ENCODE results near the gene CLN6.

DNA sequence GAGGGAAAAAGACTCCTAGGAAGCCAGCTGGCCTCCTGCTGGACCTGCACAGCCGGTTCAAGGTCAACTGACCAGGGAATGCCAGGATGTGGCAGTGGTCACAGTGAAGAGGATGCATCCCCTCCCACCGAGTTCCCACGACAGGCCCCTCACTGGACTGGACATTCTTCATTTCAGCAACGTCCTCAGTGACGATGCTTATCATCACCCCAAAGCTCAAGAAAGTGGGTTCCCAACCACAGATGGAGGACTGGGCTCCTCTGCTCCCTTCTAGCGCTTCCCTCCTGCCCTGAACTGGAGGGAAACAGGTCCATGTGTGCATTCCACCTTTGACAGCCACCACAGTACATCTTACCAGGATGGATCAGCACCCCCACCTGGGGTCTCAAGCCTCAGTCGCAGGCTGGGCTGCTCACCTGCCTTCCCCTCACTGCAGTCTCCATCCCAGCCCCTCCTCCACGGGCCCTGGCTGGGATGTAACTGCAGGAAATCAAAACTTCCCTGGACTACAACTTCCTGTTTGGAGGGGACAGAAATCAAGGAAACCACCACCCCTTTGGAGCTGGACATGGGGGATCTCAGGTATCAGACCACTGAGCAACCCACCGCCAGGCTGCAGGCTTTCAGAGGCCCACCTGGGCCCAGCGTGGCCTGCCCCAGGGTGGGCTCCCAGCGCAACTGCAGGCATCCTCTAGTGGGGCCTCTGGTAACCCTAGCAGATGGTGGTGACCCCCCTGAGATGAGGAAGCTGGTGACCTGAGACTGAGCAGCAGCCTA lies 31.7 kb downstream of the CLN6 start:
- TF ChIP-seq, protein P1, sequence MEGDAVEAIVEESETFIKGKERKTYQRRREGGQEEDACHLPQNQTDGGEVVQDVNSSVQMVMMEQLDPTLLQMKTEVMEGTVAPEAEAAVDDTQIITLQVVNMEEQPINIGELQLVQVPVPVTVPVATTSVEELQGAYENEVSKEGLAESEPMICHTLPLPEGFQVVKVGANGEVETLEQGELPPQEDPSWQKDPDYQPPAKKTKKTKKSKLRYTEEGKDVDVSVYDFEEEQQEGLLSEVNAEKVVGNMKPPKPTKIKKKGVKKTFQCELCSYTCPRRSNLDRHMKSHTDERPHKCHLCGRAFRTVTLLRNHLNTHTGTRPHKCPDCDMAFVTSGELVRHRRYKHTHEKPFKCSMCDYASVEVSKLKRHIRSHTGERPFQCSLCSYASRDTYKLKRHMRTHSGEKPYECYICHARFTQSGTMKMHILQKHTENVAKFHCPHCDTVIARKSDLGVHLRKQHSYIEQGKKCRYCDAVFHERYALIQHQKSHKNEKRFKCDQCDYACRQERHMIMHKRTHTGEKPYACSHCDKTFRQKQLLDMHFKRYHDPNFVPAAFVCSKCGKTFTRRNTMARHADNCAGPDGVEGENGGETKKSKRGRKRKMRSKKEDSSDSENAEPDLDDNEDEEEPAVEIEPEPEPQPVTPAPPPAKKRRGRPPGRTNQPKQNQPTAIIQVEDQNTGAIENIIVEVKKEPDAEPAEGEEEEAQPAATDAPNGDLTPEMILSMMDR (IDR thresholded peaks at IDR 0.05) = no peak
- TF ChIP-seq POLR2AphosphoS5 (IDR thresholded peaks at IDR 0.05) = no peak
- TF ChIP-seq POLR2A (IDR thresholded peaks at IDR 0.05) = no peak
- no peak for TF ChIP-seq EP300 (IDR thresholded peaks at IDR 0.05)

Data from stomach (tissue), 4 donors.